ENCODE data around the gene EDAR.

EDAR gene

DNA sequence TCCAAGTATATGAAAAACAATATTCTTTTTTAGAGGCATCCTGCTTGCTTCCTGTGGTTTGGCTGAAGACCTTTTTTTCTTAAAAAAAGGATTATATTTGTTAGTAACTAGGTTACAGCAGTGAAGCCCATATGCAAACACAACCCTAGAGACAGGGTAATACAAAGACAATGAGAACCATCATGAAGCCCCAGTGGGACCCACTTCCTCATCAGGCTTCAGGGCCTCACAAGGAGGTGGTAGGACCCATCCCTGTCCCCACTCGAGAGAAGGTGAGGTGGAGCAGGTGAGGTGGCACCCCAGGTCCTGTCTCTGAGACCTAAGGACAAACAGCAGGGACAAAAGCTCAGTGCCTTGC is 80.3 kb downstream of the EDAR start:
- DNase-seq (ENCODE audit: low spot score) = peak; percentile 3

DNA sequence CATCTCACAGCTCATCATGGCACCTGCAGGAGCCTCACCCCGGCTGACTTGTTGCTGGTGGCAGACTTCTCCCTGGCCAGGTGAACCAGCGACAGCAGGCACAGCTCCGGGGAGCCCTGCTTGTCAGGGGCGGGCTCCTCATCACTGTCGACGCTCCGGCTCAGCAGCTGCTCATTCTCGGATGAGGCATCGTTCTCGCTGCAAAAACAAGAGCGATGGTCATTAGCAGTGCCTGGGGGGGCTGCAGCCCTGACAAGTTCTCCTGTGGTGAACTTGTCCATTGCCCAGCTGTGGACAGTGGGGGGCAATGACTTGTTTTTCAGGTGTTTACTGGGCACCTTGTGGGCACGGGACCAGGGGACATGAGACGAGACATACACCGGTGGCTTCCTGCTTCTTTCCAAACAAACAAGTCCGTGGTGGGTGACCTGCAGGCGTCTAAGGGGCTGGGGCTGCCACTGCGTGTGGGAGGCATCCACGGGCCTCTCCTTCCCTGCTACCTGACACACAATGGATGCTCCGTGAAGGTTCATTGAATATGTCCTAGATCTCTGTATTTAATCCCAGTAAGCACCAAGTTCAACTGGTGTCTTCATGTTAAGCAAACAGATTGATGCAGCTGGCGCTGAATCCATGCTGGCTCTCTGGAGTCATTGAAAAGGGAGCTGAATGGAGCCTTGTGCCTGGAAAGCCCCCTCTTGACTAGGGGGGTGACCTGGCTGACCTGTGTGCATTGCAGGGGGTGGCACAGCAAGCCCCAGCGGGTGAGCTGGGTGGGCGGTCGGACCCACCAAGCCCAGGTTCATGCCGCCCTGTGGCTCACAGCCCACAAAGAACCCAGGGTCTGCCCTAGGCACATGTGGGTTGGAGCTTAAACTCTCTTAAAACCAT is 81.0 kb downstream of the EDAR start:
- DNase-seq (ENCODE audit: low spot score) = peak; percentile 8

DNA sequence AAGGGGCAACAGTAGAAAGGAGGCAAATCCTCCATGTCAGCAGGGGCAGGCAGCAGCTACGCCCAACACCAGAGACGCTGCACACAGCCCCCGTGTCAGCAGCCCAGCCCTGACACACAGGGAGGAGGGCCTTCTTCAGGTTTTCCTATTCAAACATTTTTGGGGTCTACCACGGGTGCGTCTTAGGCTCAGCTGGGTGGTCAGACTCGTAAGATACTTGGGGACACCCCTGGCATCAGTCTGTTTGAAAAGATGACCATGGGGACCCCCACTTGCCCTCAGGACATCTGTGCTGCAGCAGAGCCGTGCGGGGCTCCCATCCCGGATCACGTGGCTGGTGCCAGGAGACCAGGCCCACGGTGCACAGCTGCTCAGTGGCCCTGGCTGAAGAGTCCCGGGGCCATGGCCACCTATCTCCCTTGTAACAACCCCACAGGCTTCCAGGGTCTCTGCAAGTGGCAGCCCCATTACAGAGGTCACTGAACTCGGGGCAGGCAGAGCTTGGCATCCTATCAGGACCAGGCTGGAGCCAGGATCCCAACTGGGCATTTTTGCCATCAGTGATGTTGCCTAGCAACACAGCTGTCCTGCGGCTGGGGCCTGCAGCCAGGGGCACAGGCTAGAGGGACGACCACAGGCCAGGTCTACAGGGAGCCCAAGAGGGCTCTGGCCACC is 82.5 kb downstream of the EDAR start:
- peak; percentile 8 for DNase-seq (ENCODE audit: low spot score)

DNA sequence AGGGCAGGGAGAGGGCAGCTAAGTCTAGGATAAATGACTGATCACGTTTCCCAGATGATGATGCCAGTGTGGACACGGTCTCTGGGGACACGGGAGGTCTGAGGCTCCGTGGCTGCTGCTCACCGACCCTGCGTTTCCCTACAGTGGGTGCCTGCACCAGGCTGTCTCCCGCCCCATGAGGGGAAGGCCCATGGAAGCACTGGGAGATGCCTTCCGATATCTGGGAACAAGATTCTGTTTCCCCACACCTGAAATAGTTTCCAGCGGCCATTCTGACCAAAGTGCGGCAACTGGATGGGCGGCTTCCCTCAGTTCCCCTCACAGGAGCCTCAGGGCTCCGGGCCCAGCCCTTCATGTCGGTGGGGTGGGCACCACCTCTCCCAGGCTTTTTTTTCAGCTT is 83.1 kb downstream of the EDAR start:
- no peak for DNase-seq (ENCODE audit: low spot score)

DNA sequence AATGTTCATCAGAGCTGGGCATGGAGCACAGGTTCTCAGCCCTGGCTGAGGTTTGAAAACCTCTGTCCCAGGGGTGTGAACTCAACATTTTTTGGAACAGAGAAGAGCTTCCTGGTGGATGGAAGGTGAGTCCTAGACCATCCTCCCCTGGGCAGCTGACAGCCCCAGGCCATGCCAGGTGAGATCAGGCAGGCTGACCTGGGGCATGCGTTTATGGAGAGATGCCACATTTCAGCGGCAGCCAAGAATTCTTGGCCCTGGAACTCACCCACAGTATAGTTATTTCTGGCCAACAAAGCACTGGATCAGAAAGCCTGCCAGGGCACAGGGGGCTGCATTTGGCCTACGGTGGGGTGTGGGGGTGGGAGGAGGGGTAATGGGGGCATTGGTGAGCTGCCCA is 83.8 kb downstream of the EDAR start:
- no peak for DNase-seq (ENCODE audit: low spot score)

DNA sequence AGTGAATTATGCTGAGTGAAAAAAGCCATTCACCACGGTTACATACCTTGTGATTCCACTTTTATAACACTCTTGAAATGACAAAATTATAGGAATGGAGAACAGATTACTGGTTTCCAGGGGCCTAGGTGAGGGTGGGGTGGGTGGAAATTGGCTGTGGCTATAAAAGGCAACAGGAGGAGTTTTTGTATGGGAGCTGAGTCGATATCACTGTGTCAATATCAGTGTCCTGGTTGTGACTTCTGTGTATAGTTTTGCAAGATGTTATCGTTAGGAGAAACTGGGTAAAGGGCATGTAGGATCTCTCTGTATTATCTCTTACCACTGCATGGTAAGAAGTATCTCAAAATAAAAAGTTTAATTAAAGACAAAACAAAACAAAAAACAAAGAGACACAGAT is 84.3 kb downstream of the EDAR start:
- no peak for DNase-seq (ENCODE audit: low spot score)

DNA sequence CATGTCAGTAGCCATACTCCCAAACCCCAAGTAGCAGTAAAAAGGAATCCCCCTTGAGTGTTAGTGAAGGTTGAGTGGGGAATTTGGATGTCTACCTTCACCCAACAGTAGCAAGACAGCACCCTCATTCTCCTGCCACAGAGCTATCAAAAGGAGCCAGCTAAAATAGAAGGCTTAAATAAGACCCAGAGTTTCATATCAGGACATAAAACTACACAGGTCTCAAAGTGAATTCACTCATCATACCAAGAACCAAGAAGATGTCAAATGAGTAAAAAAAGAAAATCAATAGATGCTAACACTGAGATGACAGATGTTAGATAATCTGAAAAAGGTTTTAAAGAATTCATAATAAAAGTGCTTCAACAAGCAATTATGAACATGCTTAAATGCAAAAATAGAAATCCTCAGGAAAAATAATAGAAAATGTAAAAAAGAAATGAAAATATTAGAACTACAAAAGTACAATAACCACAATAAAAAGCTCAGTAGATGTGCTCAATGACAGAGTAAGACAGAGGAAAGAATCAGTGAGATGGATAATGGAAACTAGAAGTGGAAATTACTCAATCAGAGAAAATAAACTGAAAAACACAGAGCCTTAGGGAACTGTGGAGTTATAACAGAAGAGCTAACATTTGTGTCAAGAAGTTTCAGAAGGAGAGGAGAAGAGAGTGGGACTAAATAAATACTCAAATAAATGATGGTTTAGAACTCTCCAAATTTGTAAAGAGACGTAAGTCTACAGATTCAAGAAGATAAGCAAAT is 90.5 kb downstream of the EDAR start:
- DNase-seq (ENCODE audit: low spot score) = no peak

DNA sequence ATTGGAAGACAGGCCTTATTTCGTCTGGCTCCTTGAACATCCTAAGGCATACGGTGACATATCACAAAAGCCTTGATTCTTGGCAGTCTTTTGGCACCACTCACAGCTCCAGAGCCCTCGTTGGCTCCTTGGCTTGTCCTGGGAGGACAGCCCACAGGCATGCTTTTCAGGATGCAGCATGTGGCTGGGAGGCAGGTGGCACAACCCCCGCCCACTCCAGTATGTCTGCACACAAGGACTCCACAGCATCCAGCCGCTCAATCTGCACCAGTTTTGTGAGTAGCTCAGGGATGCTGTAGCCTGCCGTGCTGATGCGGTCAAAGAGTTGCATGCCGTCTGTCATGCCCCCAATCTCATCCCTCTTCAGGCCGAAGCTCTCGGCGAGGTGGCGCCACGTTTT is 92.3 kb downstream of the EDAR start:
- DNase-seq (ENCODE audit: low spot score) = no peak

DNA sequence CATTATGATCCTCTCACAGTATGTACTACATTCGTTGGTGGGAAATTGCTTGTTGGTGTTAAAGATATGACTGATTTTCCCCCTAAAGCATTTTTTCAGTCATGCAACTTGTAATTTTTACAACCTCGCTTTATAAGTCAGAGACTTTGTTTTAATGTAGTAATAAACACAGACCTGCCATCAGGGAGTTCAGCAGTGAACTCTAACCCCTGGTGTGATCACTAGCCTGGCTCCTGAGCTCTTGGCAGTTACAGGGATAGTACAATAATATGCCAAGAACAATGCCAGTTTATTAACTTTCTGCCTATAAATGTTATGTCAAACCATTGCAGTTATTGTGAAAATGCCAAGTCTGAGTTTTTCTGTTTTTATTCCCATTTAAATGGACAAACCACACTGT is 93.8 kb downstream of the EDAR start:
- no peak for DNase-seq (ENCODE audit: low spot score)

DNA sequence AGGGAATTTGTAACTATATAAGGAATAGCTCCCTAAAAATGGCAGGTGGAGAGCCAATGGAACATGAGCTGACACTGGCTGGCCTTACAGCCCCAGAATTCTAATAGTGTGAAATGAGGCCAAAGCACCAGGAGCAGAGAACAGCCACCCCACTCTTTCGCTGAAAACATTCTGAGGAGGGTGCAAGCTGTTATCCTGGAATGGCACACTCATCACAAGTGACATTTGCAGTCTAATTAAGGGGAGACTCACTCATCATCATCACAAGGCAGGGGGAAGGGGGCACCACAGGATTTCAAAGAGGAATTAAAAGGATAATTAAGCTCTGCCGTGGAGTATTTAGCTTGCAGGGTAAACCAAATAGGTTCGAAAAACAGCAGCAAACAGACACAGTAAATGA is 94.3 kb downstream of the EDAR start:
- no peak for DNase-seq (ENCODE audit: low spot score)

DNA sequence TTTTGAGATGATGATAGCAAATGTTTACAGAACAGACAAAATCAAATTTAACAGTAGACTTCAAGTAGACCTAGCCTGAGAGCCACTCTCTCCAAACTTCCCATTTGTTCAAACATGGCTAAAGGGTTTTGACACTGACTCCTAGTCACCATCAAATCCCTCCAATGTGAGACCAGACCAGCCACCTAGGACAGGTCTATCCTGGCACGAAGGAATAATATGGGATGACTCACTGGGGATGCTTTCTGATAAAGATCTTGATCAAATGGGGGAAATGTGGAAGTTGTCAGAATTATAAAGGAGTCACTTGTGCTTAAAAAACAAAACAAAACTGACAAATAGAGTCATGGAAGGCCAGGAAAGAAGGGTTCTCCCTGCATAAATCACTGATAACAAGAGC is 95.7 kb downstream of the EDAR start:
- no peak for DNase-seq (ENCODE audit: low spot score)

DNA sequence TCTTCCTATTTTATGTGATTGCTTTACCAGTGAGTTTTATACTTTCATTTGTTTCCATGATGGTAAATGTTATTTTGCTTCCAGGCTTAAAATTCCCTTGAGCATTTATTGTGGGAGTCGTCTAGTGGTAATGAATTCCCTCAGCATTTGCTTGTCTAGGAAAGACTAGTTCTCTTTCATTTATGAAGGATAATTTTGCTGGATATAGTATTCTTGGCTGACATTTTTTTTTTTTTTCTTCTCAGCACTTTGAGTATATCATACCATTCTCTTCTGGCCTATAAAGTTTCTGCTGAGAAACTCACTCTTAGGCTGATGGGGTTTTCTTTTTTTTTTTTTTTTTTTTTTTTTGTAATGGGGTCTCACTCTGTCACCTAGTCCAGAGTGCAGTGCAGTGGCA is 99.1 kb downstream of the EDAR start:
- no peak for DNase-seq (ENCODE audit: low spot score)

DNA sequence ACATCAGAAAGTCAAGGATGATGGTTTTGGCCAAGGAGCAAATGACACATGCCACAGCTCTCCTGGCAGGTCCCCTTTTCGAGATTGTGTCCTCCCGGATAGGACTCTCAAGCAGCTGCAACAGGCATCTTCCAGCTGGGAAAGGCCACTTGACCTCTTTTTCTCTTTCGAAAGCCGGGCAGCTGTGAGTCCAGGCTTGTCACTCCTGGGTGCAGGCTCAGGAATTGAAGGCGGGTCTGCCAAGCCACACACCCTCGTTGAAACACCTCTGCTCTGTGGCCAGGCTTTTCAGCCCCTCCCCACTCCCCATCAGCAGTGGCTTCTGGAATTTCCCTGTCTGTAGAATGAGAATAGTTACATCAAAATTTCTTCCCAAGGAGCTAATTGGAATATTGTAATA is 104.4 kb downstream of the EDAR start:
- DNase-seq (ENCODE audit: low spot score) = no peak

DNA sequence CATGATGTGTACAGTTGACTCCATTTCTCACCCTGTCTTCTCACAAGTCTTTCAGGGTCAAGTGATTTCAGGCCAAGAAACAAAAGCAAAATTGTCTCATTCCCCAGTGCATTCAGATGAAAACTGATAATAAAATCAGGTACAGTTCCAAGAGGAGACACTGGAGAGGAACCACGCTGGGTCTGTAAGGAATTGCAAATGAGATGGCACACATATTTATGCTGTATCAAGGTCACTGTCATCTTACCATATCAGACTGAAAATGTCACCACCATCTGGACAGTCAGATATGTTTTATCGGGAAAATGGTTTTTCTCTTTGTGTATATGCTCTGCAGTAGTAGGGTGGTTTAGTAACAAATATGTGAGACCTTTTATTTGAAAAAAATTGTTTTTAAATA is 110.7 kb downstream of the EDAR start:
- DNase-seq (ENCODE audit: low spot score) = no peak

DNA sequence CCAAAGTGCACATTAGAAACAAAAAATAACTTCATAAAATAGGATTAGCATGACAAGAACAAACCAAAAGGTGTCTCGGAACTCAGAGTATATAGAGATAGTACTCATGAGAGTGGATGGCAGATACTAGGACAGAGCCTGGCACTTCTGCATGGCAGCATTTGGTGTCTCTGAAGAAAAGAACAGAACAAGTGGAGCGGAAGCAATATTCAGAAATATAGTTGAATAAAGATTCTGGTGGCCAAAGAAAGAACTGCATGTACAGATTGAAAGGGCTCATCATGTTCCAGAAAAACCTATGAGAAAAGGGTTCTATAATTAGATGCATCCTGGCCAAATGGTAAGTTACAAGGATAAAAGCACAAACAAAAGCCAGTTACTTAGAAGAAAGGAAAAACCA is 111.5 kb downstream of the EDAR start:
- no peak for DNase-seq (ENCODE audit: low spot score)

DNA sequence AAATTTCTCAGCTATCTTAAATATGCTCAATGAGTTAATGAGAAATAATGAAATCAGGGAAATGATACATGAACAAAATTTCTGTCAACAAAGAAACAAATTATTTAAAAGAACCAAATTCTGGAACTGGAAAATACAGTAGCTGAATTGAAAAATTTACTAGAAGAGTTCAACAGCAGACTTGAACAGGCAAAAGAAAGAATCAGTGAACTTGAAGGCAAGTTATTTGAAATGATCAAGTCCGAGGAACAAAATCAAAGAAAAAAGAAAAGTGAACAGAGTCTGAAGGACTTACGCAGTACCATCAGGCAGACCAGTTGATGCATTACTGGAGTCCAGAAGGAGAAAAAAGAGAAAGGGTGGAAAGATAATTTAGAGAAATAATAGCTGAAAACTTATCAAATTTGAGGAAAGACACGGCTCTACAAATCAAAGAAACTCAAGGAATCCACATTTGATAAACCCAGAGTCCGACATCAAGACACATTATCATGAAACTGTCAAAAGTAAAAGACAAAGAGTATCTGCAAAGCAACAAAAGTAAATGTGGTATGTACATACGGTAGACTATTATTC is 118.9 kb downstream of the EDAR start:
- DNase-seq (ENCODE audit: low spot score) = no peak

DNA sequence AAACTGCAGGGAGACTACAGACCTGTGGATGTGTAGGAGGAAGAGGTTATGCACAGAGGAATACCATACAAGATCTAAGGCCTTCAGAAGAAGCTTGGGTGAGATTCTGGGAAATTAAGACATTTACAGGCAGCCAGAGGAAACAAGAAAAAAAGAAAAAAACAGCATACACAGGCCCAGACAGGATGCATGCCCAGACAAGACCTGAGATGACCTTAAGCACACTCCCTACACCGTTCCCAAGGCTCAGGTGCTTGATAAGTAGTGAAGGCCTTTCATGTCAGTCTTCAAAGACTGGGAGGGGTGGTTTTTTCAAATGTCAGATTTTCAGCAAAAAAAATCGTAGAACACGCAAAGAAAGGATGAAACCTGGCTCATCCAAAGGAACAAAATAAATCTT is 119.5 kb downstream of the EDAR start:
- no peak for DNase-seq (ENCODE audit: low spot score)

DNA sequence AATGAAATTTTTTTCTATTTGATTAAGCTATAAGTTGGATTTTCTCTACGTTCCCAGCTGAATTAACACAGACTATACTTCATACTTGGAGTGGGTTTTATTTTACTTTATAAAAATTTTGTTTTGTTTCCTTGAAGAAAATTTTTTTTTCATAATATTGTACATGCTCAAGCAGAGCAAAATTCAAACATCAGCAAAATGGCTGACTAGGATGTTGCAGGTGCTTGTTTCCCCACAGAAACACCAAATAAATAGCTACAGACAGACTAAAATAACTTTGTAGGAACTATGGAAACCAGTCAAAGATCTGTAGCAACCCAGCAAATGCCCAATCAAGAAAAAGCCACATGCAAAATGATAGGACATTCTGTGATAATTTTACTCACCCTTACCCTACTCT is 120.1 kb downstream of the EDAR start:
- DNase-seq (ENCODE audit: low spot score) = no peak

DNA sequence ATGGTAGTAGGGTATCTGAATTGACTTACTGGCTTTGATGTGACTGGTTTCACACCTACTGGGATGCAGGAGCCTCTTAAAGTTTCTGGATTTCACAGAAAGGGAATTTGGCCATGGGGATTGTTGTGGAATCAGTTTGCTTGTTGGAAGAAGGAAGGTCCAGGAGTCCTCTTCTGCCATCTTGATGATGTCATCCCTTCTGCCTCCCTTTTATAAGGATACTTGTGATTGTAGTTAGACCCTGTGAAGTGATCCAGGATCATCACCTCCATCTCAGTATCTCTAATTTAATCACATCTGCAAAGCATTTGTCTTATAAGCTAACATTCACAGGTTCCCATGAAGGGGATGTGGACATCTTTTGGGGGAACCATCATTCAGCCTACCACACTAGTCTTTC is 123.0 kb downstream of the EDAR start:
- no peak for DNase-seq (ENCODE audit: low spot score)

DNA sequence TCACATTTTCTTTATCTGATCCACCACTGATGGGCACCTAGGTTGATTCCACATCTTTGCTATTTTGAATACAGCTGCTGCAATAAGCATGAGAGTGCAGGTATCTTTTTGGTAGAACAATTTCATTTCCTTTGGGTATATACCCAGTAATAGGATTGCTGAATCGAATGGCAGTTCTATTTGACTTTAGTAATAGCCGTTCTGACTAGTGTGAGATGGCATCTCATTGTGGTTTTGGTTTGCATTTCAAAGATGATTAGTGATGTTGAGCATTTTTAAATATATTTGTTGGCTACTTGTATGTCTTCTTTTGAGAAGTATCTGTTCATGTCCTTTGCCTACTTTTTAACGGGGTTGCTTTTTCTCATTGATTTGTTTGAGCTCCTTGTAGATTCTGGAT is 130.1 kb downstream of the EDAR start:
- DNase-seq (ENCODE audit: low spot score) = no peak

DNA sequence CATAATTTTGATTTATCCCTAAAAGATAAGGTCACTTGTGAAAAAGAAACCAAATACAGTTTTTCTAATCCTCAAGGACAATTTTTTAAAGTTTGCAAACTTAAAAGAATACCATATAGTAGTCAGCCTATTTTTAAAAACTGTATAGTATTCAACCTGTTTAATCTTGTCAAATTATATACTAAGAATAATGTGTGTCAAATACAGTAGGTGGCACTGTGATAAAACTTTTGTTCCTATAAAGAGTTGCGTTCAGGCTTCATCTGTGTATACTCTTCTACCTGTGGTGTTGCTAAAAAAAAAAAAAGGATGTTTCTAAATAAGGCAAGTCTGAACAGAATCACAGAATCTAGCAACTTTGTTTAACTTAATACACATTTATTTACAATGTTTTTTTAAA is 133.8 kb downstream of the EDAR start:
- no peak for DNase-seq (ENCODE audit: low spot score)

DNA sequence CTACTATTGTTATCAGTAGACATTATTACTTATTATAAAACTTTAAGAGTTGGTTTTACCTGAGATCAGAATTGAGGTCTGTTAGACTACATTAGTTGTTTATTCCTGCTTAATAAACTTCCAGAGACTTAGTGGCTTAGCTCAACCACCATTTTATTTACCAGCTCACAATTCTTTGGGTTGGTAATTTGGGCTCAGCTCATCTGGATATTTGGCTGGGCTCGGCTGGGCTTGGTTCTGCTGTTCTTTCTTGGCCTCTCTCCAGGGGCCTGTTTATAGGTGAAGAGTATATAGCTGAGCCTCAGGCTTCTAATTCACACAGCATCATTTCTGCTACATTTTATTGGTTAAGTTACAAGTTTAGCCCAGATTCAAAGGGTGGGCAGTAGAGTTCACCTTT is 134.5 kb downstream of the EDAR start:
- DNase-seq (ENCODE audit: low spot score) = no peak

DNA sequence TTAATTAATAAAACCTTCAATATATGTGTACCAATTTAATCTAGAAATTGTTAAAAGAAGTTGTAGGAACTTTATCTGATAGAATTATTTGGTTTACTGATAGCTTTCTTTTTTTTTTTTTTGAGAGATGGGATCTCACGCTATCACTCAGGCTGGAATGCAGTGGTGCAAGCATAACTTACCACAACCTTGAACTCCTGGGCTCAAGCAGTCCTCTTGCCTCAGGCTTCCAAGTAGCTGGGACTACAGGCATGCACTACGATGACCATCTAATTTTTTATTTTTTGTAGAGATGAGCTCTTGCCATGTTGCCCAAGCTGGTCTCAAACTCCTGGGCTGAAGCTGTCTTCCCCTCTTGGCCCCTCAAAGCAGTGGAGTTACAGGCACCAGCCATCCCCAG is 135.6 kb downstream of the EDAR start:
- no peak for DNase-seq (ENCODE audit: low spot score)
